SIG-M5 (cell line): ENCODE measurements around the gene ALCAM.

Source experiments
- DNase-seq: peaks from one replicate; lab custom pipeline; 2025; lab: John Stamatoyannopoulos, UW

ALCAM gene

GRCh38 chr3:105430455-105430854 lies 63.7 kb downstream of the ALCAM start:
- no peak for DNase-seq

GRCh38 chr3:105431200-105431599 lies 64.5 kb downstream of the ALCAM start:
- DNase-seq: no peak

GRCh38 chr3:105435277-105435676 lies 68.6 kb downstream of the ALCAM start:
- DNase-seq: no peak

GRCh38 chr3:105436687-105437086 lies 70.0 kb downstream of the ALCAM start:
- DNase-seq: no peak

GRCh38 chr3:105440113-105440512 lies 73.4 kb downstream of the ALCAM start:
- DNase-seq: no peak

- no peak for DNase-seq
Measured at GRCh38 chr3:105444725-105445124, 78.0 kb downstream of the ALCAM start.

- no peak for DNase-seq
Measured at GRCh38 chr3:105448338-105448982, 81.8 kb downstream of the ALCAM start.

GRCh38 chr3:105449414-105449813 lies 82.7 kb downstream of the ALCAM start:
- no peak for DNase-seq

- no peak for DNase-seq
Measured at GRCh38 chr3:105456017-105456416, 89.3 kb downstream of the ALCAM start.

GRCh38 chr3:105458518-105459215 lies 92.0 kb downstream of the ALCAM start:
- DNase-seq: no peak

- DNase-seq: no peak
Measured at GRCh38 chr3:105459566-105460290, 93.0 kb downstream of the ALCAM start.

GRCh38 chr3:105463620-105464019 lies 96.9 kb downstream of the ALCAM start:
- no peak for DNase-seq

GRCh38 chr3:105465251-105465853 lies 98.6 kb downstream of the ALCAM start:
- DNase-seq: no peak

GRCh38 chr3:105466072-105466471 lies 99.4 kb downstream of the ALCAM start:
- no peak for DNase-seq

- DNase-seq: no peak
Measured at GRCh38 chr3:105466495-105467404, 100.0 kb downstream of the ALCAM start.

- DNase-seq: no peak
Measured at GRCh38 chr3:105470851-105471250, 104.1 kb downstream of the ALCAM start.

- DNase-seq: no peak
Measured at GRCh38 chr3:105473521-105474223, 107.0 kb downstream of the ALCAM start.

GRCh38 chr3:105480768-105481167 lies 114.1 kb downstream of the ALCAM start:
- DNase-seq: no peak

- no peak for DNase-seq
Measured at GRCh38 chr3:105483476-105483875, 116.8 kb downstream of the ALCAM start.

GRCh38 chr3:105490045-105490444 lies 123.3 kb downstream of the ALCAM start:
- DNase-seq: no peak

GRCh38 chr3:105493305-105493892 lies 126.7 kb downstream of the ALCAM start:
- no peak for DNase-seq
